ENCODE data around the gene NDUFAF2.

NDUFAF2 gene

DNA sequence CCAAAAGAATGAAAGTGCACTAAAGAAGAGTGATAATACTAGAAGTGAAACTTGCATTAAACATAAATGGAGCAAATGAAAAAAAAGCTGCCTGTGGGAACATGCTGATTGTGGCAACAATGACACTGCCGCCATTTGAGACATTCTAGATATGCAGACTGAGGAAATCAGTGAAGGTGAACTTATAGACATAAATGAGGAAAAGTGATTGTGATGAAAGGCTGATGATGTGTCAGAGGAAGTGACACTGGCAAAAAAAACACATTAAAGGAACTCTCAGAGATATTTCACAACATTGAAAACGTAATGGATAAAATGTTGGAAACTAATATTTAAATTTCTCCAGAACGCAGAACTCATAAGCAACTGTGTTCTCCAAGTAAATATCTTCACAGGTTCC, 1.4 kb upstream of the NDUFAF2 start:
- no peak overlapping the region for H3K27ac ChIP-seq
- TF ChIP-seq, protein P1, sequence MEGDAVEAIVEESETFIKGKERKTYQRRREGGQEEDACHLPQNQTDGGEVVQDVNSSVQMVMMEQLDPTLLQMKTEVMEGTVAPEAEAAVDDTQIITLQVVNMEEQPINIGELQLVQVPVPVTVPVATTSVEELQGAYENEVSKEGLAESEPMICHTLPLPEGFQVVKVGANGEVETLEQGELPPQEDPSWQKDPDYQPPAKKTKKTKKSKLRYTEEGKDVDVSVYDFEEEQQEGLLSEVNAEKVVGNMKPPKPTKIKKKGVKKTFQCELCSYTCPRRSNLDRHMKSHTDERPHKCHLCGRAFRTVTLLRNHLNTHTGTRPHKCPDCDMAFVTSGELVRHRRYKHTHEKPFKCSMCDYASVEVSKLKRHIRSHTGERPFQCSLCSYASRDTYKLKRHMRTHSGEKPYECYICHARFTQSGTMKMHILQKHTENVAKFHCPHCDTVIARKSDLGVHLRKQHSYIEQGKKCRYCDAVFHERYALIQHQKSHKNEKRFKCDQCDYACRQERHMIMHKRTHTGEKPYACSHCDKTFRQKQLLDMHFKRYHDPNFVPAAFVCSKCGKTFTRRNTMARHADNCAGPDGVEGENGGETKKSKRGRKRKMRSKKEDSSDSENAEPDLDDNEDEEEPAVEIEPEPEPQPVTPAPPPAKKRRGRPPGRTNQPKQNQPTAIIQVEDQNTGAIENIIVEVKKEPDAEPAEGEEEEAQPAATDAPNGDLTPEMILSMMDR (IDR thresholded peaks at IDR 0.05) = no peak
- no peak overlapping the region for H3K4me3 ChIP-seq
- no peak for DNase-seq (ENCODE audit: low spot score)

DNA sequence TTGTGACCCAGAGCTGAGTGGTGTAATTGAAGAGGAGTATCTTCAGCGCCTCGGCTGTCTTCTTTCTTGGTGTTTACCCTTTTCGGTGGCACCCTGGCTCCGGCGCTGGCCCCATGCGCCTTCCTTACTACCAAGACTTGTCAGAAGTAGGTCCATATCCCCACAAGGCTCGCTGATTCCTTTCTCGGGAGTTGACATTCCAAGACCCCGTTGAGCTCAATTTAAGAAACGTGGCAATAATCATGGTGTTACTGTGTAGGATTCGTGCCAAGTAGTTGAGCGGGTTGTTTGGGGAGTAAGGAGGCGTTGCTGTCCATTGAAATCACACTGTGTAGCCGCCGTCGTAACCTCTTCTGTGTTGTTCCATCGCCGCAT, 795 bp downstream of the NDUFAF2 start:
- H3K27ac ChIP-seq = peak overlapping the region; percentile 77 to 90
- peak overlapping the region; percentile 93 for H3K4me3 ChIP-seq
- DNase-seq (ENCODE audit: low spot score) = no peak
- TF ChIP-seq, protein P1 (IDR thresholded peaks at IDR 0.05) = no peak

DNA sequence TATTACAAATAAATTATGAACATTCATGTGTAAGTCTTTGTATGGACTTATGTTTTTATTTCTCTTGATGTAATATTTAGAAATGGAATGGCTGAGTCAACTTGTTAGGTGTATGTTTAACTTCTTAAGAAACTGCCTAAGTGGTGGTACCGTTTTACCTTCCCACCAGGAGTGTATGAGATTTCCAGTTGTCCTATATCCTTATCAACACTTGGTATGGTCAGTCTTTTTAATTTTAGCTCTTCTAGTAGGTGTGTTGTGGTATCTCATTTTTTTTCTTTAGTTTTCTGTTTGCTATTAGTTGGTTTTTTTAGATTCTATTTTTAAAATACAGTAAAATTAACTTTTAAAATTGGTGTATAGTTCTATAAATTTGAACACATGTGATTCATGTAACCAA, 3.7 kb downstream of the NDUFAF2 start:
- Histone ChIP-seq H3K27ac (no peak overlapping the region), H3K4me3 (no peak overlapping the region)
- DNase-seq (ENCODE audit: low spot score) = no peak
- TF ChIP-seq, protein P1 (IDR thresholded peaks at IDR 0.05) = no peak

DNA sequence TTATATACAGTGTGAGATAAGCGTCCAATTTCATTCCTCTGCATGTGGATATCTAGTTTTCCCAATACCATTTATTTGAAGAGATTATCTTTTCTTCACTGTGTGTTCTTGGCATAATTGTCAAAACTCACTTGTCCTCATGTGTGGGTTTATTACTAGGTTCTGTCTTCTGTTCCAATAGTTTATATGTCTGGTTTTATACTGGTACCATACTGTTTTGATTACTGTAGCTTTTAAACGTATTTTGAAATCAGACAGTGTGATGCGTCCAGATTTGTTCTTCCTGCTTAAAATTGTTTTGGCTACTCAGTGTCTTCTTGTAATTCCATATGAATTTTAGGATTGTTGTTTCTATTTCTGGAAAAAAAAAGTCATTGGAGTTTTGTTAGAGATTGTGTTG, 10.2 kb downstream of the NDUFAF2 start:
- H3K27ac ChIP-seq = no peak overlapping the region
- TF ChIP-seq, protein P1 (IDR thresholded peaks at IDR 0.05) = no peak
- no peak overlapping the region for H3K4me3 ChIP-seq
- no peak for DNase-seq (ENCODE audit: low spot score)

DNA sequence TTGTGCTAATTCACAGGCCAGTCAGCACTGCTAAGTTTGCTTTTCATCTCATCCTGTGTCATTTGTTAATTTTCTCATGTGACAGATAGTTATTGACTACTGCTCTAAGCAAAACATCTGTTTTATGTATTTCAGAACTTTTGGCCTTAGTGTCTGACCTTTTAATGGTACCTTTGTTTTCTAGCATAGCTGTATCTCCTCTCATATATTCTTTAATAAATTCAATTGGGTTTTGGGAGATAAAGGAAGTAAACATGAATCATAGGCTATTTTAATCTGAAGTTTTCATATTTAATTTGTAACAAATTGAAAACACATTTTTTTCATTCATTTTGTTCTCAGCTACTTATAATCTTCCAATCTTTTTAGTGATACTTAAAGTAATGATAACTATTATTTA, 13.1 kb downstream of the NDUFAF2 start:
- H3K27ac ChIP-seq = no peak overlapping the region
- no peak overlapping the region for H3K4me3 ChIP-seq
- DNase-seq (ENCODE audit: low spot score) = no peak
- TF ChIP-seq, protein P1 (IDR thresholded peaks at IDR 0.05) = no peak

DNA sequence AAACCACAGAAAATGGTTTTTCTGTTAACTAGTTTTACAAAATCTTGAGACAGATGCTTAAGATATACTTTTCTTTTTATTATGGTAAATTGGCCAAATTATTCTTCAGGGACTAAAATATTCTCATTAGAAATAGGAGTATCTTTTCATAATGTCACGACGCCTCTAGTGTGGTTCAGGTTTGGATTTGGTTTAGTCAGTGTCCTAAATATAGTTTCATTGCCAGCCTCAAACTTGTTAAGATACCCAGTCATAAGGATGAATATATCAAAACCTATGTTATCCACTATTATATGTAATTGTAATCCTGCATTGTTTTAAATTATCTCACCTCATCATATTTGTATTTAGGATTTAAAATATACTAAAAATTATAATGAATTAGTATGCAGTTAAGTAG, 13.7 kb downstream of the NDUFAF2 start:
- H3K4me3 ChIP-seq = no peak overlapping the region
- TF ChIP-seq, protein P1 (IDR thresholded peaks at IDR 0.05) = no peak
- no peak overlapping the region for H3K27ac ChIP-seq
- no peak for DNase-seq (ENCODE audit: low spot score)

DNA sequence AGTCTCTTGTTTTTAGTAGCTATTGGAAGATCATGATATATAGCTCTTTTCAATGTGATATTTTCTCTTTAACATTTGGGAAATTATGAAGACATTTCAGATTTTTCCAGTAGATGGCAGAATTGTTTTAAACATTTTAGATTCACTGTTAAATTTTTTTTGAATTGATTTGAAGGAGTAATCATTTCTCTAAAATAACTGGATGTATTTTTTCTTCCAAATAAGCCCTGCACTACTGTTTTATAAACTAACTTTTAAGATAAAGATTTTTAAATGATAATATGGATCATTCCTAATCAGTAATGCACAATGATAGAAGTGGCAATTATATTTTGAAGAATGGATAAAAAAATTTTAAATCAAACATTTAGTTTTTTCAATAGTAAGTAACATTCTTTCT, 14.2 kb downstream of the NDUFAF2 start:
- TF ChIP-seq, protein P1 (IDR thresholded peaks at IDR 0.05) = no peak
- Histone ChIP-seq H3K27ac (no peak overlapping the region), H3K4me3 (no peak overlapping the region)
- no peak for DNase-seq (ENCODE audit: low spot score)

Data from coronary artery (tissue), 2 donors.